Dedifferentiated amniotic fluid mesenchymal stem cell (primary cell): Measurements from ENCODE around the gene RUVBL1.

ENCODE experiments used
- DNase-seq: peaks from one replicate; pipeline ENCODE4 v3.0.0-alpha.2; 2016; ENCODE audit errors: extremely low spot score

RUVBL1 gene

GRCh38 chr3:128133273-128133883 is 9.8 kb upstream of the RUVBL1 start:
- DNase-seq, result no peak

DNA sequence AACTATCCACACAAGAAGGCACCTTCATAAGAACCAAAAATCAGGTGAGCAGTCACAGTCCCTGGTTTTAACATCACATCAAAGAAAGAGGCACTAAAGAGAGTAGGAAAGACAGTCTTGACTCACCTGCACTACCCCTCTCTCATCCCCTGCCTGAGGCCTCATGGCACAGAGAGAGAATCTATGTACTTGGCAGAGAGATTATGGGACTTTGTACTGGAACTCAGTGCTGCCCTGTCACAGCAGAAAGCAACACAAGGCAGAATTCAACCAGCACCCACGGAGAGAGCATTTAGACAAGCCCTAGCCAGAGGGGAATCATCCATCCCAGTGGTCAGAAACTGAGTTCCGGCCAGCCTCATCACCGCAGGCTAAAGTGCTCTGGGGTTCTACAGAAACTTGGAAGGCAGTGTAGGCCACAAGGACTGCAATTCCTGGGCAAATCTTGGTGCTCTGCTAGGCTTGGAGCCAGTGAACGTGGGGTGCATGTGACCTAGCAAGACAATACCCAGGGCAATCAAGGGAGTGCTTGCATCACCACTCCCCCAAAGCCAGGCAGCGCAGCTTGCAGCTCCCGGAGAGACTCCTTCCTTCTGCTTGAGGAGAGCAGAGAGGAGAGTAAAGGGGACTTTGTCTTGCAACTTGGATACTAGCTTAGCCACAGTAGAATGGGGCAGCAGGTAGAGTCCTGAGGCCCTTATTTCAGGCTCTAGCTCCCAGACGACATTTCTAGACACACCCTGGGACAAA is 8.5 kb upstream of the RUVBL1 start:
- DNase-seq, result no peak

DNA sequence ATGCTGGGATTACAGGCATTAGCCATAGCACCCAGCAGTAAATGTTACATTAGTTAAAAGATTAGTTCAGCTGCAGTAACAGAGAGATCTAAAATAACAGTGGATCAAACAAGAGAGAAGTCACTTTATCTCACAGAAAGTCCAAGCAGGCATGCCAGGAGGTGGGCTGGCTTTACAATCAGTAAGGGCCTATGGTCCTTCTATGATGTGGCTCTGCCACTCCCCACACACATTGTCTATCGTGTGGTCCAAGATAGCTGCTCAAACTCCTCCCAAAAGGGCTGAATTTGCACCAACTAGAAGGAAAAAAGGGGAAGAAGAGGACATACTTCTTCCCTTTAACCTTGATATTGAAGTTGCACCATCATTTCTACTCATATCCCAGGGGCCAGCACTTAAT is 4.6 kb upstream of the RUVBL1 start:
- DNase-seq, result no peak

- no peak for DNase-seq
These were observed 3.6 kb upstream of the RUVBL1 start for GRCh38 chr3:128127236-128127635.

DNA sequence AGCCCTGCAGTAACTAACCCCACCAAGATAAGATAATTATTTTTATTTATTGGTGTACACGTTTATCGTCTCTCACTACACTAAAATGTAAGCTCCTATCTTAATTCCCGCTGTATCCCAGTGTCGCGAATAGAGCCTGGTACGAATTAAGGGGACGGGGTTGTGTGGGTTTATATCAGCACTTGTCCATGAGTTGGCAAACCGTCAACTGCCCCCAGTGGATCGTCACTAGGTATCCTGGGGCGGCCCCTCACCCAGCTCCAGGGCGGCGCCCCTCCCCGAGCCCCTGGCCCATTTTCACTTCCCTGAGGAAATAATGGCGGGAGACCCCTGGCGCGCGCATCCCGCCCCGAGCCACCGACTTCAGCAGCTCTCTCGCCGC is 465 bp downstream of the RUVBL1 start:
- DNase-seq, result no peak

GRCh38 chr3:128122013-128122412 is 1.6 kb downstream of the RUVBL1 start:
- DNase-seq, result no peak

- DNase-seq, result no peak
These were observed 9.5 kb downstream of the RUVBL1 start for GRCh38 chr3:128113817-128114794.

DNA sequence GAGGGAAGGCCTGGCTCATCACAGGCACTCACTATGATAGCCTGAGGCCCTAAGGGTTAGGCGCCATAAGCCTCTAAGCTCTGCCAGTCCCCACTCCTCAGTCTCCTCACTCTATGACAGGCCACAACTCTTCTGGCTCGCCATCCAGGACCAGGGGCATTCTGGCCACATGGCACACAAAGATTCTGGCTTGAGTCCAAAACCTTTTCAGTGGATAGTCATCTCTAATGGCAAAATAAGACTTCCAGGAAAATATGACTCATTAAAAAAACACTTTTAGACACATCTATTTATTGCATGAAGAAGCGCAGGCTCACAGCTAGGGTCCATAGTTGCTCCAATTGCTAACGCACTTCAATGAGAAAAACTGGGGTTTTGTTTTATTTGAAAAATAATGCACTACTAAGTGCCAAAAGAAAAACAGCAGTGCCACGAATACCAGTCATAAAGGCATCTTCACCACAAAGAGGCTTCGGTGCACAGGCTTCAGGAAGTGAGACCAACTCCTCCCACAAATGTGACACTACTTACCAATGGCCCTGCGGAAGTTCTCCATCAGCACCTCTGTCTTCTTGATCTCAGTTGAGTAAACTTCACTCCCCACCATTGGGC is 11.1 kb downstream of the RUVBL1 start:
- DNase-seq, result peak; percentile 84

DNA sequence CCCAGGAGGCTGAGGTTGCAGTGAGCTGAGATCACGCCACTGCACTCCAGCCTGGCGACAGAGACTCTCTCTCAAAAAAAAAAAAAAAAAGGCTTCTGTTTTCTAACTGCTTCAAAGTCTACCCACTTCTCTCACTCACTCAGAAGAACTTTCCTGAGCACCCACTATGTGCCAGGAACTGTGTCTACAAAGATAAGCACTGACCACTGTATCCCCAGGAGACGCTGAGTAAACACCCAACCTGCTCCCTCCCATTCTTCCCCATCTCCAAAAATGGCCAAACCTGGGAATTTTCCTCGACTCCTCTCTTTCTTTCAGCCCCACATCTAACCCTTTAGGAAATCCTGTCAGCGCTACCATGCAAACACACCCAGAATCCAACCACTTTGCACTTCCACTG is 12.5 kb downstream of the RUVBL1 start:
- DNase-seq, result no peak

GRCh38 chr3:128107834-128108233 is 15.8 kb downstream of the RUVBL1 start:
- no peak for DNase-seq

DNA sequence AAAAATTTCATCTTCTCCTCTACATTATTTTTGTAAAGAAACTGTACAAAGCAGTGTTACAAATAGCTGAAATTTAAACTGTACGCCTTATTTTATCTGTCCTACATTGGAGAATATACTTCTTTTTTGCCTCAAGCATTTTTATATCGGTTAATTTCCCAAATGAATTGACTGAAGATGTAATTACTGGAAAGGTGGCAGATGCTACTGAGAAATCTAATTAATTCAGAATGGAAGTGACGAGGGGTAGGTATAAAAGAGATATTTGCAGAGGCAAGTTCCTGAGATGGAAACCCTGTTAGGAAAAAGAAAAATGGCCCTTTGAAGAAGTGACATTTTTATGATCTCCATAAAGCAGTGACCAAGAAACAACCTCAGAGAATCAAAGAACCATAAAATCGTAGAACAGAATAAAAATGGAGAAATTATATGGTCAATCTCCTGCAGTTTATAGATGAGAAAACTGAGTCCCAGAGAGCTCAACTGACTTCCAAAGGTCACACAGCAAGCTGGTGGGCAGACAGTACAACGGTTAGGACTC is 20.4 kb downstream of the RUVBL1 start:
- DNase-seq, result no peak

DNA sequence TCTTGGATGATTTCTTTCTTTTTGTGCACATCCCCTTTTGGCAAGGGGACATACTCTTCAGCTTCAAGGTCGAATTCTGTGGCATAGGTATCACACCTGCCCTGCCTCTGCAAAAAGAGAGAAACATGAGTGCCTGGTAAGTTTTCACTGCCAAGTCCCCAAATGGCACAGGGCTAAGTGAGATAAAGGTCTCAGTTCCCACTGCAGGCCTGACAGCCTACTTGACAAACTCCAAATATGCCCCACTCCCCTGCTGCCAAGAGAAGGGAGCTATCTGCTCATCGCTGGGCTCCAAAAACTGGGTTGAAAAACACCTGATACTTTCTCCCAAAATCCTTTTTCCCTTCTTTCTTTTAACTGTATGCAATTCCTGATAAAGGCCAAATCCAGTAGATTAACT is 23.0 kb downstream of the RUVBL1 start:
- DNase-seq, result no peak

GRCh38 chr3:128100161-128100560 is 23.5 kb downstream of the RUVBL1 start:
- no peak for DNase-seq

- no peak for DNase-seq
These were observed 25.4 kb downstream of the RUVBL1 start for GRCh38 chr3:128098234-128098633.

GRCh38 chr3:128095222-128095703 is 28.3 kb downstream of the RUVBL1 start:
- DNase-seq, result peak; percentile 92

DNA sequence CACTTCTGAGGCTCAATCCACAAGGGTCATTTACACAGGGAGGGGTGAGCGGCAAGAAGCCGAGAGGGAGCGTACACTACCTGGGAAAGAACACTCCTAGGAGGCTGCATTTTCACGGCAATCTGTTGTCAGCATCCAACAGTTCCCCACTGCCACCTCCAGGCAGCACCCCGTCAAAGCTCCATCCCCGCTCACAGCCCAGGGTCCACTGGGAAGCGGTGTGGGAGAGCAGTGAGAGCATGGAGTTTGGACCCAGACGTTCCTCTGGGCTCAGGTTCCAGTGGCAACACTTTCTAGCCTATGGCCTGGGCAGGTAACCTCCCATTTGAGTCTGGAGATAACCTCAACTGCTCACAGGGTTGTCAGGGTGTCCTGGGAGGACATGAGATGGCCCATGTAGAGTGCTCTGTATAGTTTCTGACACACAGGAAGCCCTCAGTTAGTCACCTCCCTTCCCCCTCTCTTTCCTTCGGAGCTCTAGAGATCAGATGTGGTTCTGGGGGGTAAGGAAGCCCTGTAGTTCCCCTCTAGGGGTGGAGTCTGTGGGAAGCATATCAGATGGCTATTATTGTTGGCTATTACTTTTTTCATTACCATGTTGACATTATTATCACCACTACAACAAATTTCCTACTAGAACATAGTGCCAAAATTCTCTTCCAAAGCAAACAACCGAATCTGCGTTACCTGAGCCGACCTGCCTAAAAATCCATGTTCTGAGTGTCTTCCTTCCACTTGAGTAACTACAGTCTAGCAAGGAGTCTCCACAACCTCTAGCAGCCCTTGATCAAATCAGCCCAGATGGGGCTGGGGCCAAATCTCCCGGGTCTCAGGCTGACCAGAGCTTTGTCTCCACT is 29.1 kb downstream of the RUVBL1 start:
- no peak for DNase-seq

GRCh38 chr3:128091586-128091985 is 32.0 kb downstream of the RUVBL1 start:
- DNase-seq, result no peak

DNA sequence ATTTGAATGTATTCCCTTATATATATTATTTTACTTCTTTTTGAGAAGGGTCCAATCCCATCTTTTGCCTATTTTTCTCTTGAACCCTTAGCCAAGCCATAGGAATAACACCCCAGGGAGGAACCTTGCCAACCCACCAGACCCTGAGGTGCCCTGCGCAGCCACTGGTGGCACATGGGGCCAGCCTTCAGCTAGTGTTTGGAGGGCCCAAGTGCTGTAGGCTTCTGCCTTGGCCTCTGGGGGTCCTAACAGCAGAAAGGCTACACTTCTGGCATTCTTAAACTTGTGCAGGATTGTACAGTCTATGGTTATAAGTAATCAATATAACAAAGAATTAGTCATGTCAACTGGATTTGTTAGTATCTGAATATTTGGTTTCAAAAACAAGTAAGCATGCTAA is 34.5 kb downstream of the RUVBL1 start:
- no peak for DNase-seq

DNA sequence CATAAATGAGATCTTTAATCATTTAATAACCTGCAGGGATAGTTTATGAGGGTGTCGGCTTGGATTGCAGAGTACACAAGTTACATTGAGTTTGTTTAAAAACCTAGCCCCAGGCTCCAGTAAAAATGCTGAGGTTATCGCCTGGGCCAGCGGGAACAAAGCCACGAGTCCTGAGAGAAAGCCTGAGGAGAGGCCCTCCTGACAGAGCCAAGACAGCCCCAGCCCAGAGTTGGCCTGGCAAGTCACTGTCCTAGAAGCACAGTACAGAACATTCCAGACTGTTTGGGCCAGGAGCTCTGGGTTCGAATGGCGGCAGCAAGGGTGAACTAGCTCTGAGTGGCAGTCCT is 39.0 kb downstream of the RUVBL1 start:
- no peak for DNase-seq

GRCh38 chr3:128083980-128084674 is 39.5 kb downstream of the RUVBL1 start:
- peak; percentile 22 for DNase-seq
